ENCODE results near the gene NSD2.

NSD2 gene

GRCh38 chr4:1981251-1982058 lies 110.3 kb downstream of the NSD2 start:
- TF ChIP-seq, protein P1, sequence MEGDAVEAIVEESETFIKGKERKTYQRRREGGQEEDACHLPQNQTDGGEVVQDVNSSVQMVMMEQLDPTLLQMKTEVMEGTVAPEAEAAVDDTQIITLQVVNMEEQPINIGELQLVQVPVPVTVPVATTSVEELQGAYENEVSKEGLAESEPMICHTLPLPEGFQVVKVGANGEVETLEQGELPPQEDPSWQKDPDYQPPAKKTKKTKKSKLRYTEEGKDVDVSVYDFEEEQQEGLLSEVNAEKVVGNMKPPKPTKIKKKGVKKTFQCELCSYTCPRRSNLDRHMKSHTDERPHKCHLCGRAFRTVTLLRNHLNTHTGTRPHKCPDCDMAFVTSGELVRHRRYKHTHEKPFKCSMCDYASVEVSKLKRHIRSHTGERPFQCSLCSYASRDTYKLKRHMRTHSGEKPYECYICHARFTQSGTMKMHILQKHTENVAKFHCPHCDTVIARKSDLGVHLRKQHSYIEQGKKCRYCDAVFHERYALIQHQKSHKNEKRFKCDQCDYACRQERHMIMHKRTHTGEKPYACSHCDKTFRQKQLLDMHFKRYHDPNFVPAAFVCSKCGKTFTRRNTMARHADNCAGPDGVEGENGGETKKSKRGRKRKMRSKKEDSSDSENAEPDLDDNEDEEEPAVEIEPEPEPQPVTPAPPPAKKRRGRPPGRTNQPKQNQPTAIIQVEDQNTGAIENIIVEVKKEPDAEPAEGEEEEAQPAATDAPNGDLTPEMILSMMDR (IDR thresholded peaks at IDR 0.05; ENCODE audit: insufficient read depth, low read length, poor library complexity, severe bottlenecking), result no peak
- TF ChIP-seq EZH2phosphoT487 (conservative IDR thresholded peaks at IDR 0.05; ENCODE audit: low read length), result no peak
- H3K9me3 ChIP-seq (ENCODE audit: insufficient read depth, low read length), result no peaks in the 10 kb centered on the region
- peaks cover 4% of the 10 kb centered on the region; the same call in 1 of the 2 replicates for H4K20me1 ChIP-seq (ENCODE audit: low read depth, low read length)
- no peaks in the 10 kb centered on the region for H3K27me3 ChIP-seq (ENCODE audit: low read length)
- H3K27ac ChIP-seq (ENCODE audit: low read depth, low read length), result no peak overlapping the region
- H3K9ac ChIP-seq (ENCODE audit: low read length), result no peak overlapping the region
- H3K36me3 ChIP-seq (ENCODE audit: low read length), result peaks cover 15% of the 10 kb centered on the region
- H3K79me2 ChIP-seq (ENCODE audit: insufficient read depth, low read length), result no peaks in the 10 kb centered on the region
- H3K4me3 ChIP-seq (ENCODE audit: insufficient read depth, low read length, poor library complexity, severe bottlenecking), result no peak overlapping the region
- H3F3A ChIP-seq (ENCODE audit: insufficient read depth), result peaks cover 26% of the 10 kb centered on the region
- no peak overlapping the region for H3K4me2 ChIP-seq (ENCODE audit: low read depth, low read length, poor library complexity, severe bottlenecking)
- no peaks in the 10 kb centered on the region for H3K9me2 ChIP-seq (replicated peaks; ENCODE audit: insufficient read depth, low read length)
- H2AFZ ChIP-seq (ENCODE audit: low read depth, low read length, severe bottlenecking), result no peak overlapping the region

DNA sequence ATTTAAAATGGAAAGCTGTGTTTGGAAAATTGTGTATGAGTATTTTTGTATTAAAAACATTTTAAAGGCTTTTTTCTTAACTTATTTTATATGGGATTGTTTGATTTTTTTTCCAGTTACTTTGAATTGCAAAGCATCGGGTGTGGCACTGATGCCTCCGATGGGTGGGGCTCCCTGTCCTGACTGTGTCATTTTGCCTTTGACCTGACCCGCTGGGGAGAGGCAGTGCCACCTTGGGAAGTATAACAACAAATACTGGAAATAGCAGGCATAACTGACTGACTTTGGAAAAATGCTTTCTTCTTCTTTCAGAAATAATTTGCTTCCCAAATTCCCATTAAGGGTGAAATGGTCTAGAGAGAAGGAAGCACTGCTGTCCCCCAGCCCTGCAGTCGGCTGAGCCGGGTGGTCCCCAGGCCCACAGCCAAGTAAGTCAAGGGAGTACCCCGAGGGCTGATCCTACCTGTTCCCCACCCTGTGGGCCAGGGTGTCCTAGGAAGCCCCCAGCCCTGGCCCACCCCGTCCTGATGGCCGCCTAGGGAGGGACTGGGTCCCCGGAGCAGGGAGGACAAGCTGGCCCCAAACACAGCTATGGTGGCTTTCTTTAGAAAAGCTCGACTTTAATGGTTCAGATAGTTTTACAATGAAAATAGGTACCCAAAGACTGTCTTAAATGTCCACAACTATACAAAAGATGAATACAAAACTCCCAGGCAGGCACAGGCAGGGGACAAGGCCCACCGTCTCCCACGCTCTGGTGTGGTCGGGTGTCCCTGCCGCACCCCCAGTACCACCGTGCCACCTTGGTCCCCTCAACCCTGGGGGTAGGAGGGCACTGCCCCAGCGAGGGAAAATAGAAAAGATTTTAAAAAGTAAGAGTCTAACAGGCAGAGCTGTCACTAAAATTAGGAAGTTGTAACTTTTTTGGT lies 111.2 kb downstream of the NSD2 start:
- H3K79me2 ChIP-seq (ENCODE audit: insufficient read depth, low read length), result no peaks in the 10 kb centered on the region
- no peaks in the 10 kb centered on the region for H3K9me2 ChIP-seq (replicated peaks; ENCODE audit: insufficient read depth, low read length)
- TF ChIP-seq, protein P1 (IDR thresholded peaks at IDR 0.05; ENCODE audit: insufficient read depth, low read length, poor library complexity, severe bottlenecking), result no peak
- TF ChIP-seq EZH2phosphoT487 (conservative IDR thresholded peaks at IDR 0.05; ENCODE audit: low read length), result no peak
- no peaks in the 10 kb centered on the region for H3K27me3 ChIP-seq (ENCODE audit: low read length)
- peaks cover 4% of the 10 kb centered on the region; the same call in 1 of the 2 replicates for H4K20me1 ChIP-seq (ENCODE audit: low read depth, low read length)
- H2AFZ ChIP-seq (ENCODE audit: low read depth, low read length, severe bottlenecking), result no peak overlapping the region
- H3K9ac ChIP-seq (ENCODE audit: low read length), result no peak overlapping the region
- H3K36me3 ChIP-seq (ENCODE audit: low read length), result peaks cover 15% of the 10 kb centered on the region
- H3F3A ChIP-seq (ENCODE audit: insufficient read depth), result peaks cover 26% of the 10 kb centered on the region
- H3K4me2 ChIP-seq (ENCODE audit: low read depth, low read length, poor library complexity, severe bottlenecking), result no peak overlapping the region
- H3K9me3 ChIP-seq (ENCODE audit: insufficient read depth, low read length), result no peaks in the 10 kb centered on the region
- no peak overlapping the region for H3K4me3 ChIP-seq (ENCODE audit: insufficient read depth, low read length, poor library complexity, severe bottlenecking)
- no peak overlapping the region for H3K27ac ChIP-seq (ENCODE audit: low read depth, low read length)

GRCh38 chr4:1983053-1983845 lies 112.1 kb downstream of the NSD2 start:
- Histone ChIP-seq H3K9ac (ENCODE audit: low read length) (no peak overlapping the region), H3K4me3 (ENCODE audit: insufficient read depth, low read length, poor library complexity, severe bottlenecking) (no peak overlapping the region), H3K36me3 (ENCODE audit: low read length) (peaks cover 13% of the 10 kb centered on the region), H2AFZ (ENCODE audit: low read depth, low read length, severe bottlenecking) (no peak overlapping the region), H3K27ac (ENCODE audit: low read depth, low read length) (no peak overlapping the region), H3K4me2 (ENCODE audit: low read depth, low read length, poor library complexity, severe bottlenecking) (no peak overlapping the region), H4K20me1 (ENCODE audit: low read depth, low read length) (peaks cover 4% of the 10 kb centered on the region; the same call in 1 of the 2 replicates), H3K9me2 (replicated peaks; ENCODE audit: insufficient read depth, low read length) (no peaks in the 10 kb centered on the region), H3K9me3 (ENCODE audit: insufficient read depth, low read length) (no peaks in the 10 kb centered on the region), H3K27me3 (ENCODE audit: low read length) (no peaks in the 10 kb centered on the region), H3K79me2 (ENCODE audit: insufficient read depth, low read length) (no peaks in the 10 kb centered on the region), H3F3A (ENCODE audit: insufficient read depth) (peaks cover 26% of the 10 kb centered on the region)
- TF ChIP-seq EZH2phosphoT487 (conservative IDR thresholded peaks at IDR 0.05; ENCODE audit: low read length), result no peak
- TF ChIP-seq, protein P1 (IDR thresholded peaks at IDR 0.05; ENCODE audit: insufficient read depth, low read length, poor library complexity, severe bottlenecking), result no peak

Data from SU-DHL-6 (cell line).